ENCODE results near the gene DIS3L2. TPM values are rescaled to one million over a fixed set of nuclear protein-coding genes. Genes with fewer than 3 reads are reported as not detected.
A peak's percentile ranks its signal among the peaks of the same experiment; 100 is the strongest.

Gene DIS3L2
- total RNA-seq, 6 donors from 2014 or later, result 31.2 to 98.5 (median 50.3) TPM

DNA sequence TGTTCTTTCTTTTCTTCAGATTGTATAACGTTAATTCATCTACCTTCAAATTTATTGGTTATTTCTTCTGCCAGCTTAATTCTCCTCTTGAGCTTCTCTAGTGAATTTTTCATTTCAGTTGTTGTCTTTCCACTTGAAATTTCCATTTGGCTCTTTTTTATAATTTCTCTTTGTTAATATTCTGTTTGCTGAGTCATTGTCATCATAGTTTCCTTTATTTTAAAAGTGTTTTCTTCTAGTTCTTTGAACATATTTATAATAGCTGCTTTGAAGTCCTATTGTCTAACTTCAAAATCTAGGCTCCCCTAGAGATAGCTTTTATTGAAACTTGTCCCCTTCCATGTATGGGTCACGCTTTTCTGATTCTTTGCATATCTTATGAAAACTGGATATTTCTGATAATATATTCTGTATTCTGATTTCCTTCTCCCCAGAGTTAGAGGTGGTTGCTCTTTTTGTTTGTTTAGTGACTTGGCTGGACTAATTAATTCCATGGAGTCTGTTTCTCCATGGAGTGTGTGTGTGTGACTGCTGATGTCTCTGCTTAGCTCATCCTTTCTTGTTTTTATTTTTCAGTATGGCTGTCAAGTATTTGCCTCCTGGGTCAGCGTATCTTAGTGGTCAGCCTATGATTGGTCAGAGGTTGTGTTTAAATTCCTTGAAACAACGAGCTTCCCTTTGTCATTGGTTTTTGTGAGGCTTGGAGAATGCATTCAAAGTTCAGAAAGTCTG, 47.6 kb downstream of the DIS3L2 start:
- Histone ChIP-seq H3K9me3 (no peaks in the 10 kb centered on the region), H3K4me1 (peaks cover 0 to 4% (median 2%) of the 10 kb centered on the region in 4 donors), H3K27me3 (no peaks in the 10 kb centered on the region), H3K36me3 (no peaks in the 10 kb centered on the region), H3K4me3 (no peak overlapping the region), H3K27ac (no peak overlapping the region)
- no peak for ATAC-seq (ENCODE audit: low FRiP score in 2 of 2)
- 95 to 98% methylated on average over 4 of the region's 4 CpGs for WGBS, 2 donors
- DNase-seq, result no peak
- TF ChIP-seq POLR2A (IDR thresholded peaks at IDR 0.05), result no peak
- TF ChIP-seq, protein P1, sequence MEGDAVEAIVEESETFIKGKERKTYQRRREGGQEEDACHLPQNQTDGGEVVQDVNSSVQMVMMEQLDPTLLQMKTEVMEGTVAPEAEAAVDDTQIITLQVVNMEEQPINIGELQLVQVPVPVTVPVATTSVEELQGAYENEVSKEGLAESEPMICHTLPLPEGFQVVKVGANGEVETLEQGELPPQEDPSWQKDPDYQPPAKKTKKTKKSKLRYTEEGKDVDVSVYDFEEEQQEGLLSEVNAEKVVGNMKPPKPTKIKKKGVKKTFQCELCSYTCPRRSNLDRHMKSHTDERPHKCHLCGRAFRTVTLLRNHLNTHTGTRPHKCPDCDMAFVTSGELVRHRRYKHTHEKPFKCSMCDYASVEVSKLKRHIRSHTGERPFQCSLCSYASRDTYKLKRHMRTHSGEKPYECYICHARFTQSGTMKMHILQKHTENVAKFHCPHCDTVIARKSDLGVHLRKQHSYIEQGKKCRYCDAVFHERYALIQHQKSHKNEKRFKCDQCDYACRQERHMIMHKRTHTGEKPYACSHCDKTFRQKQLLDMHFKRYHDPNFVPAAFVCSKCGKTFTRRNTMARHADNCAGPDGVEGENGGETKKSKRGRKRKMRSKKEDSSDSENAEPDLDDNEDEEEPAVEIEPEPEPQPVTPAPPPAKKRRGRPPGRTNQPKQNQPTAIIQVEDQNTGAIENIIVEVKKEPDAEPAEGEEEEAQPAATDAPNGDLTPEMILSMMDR (IDR thresholded peaks at IDR 0.05), result no peak

DNA sequence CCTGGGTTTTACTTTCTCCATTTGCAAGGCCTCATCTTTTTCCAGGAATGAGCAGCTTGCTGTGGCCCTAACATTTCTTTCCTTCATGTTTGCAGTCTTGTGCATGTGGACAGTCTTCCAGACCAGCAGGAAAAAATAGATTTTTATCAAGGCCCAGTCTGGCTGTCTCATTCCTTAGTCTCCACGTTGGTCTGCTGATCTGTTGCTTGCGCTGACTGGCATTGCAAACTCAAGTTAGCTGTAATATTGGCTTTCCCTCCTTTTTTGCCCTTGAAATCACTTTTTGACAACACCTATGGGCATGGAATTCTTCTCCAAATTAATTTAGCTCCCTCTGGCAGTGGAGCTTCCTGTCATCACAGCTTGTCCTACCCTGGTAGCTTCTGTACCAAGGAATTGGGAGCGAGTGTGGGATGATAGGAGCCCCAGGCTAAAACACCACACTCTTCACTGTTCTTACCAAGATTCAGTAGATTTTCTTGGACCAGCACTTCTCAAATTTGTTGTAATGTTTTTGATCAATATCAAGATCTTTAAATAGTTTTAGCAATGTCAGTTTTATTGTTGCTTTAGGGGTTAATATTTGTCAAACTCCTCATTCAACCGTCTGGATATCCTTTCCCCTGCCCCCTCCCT, 48.2 kb downstream of the DIS3L2 start:
- peaks cover 0 to 3% (median 0%) of the 10 kb centered on the region in 4 donors for H3K36me3 ChIP-seq
- no peak overlapping the region for H3K4me3 ChIP-seq
- DNase-seq, result no peak
- TF ChIP-seq POLR2AphosphoS5 (IDR thresholded peaks at IDR 0.05) (no peak), POLR2A (IDR thresholded peaks at IDR 0.05) (no peak), EP300 (IDR thresholded peaks at IDR 0.05) (no peak)
- TF ChIP-seq, protein P1 (IDR thresholded peaks at IDR 0.05), result no peak
- WGBS, 2 donors, result 85 to 91% methylated on average over 4 of the region's 4 CpGs
- ATAC-seq (ENCODE audit: low FRiP score in 2 of 2), result no peak
- no peaks in the 10 kb centered on the region for H3K9me3 ChIP-seq
- no peak overlapping the region for H3K27ac ChIP-seq
- H3K4me1 ChIP-seq, result peaks cover 0 to 4% (median 2%) of the 10 kb centered on the region in 4 donors
- H3K27me3 ChIP-seq, result no peaks in the 10 kb centered on the region

DNA sequence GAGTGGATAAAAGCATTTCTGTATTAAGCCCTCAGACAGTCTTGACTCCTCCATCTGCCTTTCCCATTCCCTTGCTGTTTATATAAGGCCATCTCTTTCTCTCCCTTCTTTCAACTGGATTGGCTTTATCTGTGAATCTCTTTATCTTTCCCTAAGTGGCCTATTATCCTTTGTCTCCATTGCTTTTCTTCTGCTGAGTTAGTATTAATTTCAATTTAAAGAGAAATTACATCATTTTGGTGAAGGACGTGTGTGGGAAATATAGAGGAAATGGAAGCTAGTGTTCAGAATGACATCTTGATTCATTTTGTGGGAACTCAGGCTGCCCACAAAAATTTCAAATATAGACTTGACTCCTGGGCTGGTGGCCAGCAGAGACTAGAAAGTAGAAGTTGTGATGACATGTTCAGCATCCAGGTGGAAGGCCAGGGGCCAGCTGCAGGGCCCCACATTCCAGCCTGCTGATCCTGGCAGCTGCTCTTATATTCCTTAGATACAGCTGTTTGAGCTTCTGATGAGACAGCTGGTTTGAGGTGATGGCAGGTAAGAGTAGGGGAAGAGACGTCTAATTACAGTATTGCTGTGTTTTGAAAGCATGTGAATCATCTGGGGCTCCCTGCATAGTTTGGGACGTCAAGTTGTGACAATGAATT, 52.3 kb downstream of the DIS3L2 start:
- no peaks in the 10 kb centered on the region for H3K27me3 ChIP-seq
- ATAC-seq (ENCODE audit: low FRiP score in 2 of 2), result no peak
- peak in 1 of 2 donors; percentile 25 for DNase-seq
- H3K27ac ChIP-seq, result no peak overlapping the region
- TF ChIP-seq, protein P1 (IDR thresholded peaks at IDR 0.05), result no peak
- TF ChIP-seq POLR2AphosphoS5 (IDR thresholded peaks at IDR 0.05), result no peak
- no peak for TF ChIP-seq POLR2A (IDR thresholded peaks at IDR 0.05)
- TF ChIP-seq EP300 (IDR thresholded peaks at IDR 0.05), result no peak
- 50 to 74% methylated on average over 3 of the region's 3 CpGs for WGBS, 2 donors
- H3K4me3 ChIP-seq, result no peak overlapping the region
- no peaks in the 10 kb centered on the region for H3K9me3 ChIP-seq
- H3K4me1 ChIP-seq, result peaks cover 0 to 4% (median 2%) of the 10 kb centered on the region in 4 donors
- peaks cover 0 to 39% (median 5%) of the 10 kb centered on the region in 4 donors for H3K36me3 ChIP-seq

DNA sequence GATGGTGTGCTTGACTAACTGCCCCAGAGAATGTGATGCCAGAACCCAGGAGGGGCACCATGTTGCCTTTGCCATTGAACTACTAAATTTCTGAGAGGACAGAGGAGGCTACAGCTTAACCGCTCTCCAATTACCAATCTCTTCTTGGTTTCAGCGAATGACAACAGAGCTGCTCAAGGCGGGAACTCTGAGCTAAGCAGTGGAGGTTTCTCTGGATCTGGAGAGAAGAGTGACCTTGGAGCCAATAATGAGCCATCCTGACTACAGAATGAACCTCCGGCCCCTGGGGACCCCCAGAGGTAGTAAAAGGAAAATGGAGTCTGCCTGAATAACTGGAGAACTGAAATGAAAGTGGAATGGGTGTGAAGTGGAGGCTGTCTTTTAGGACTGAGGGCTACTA, 53.2 kb downstream of the DIS3L2 start:
- 96 to 99% methylated on average over 4 of the region's 4 CpGs for WGBS, 2 donors

More for the DNA sequence above, 53.2 kb downstream of the DIS3L2 start:
- DNase-seq, result no peak
- TF ChIP-seq, protein P1 (IDR thresholded peaks at IDR 0.05), result no peak
- TF ChIP-seq POLR2AphosphoS5 (IDR thresholded peaks at IDR 0.05), result no peak
- TF ChIP-seq EP300 (IDR thresholded peaks at IDR 0.05), result no peak
- TF ChIP-seq POLR2A (IDR thresholded peaks at IDR 0.05), result no peak
- no peaks in the 10 kb centered on the region for H3K27me3 ChIP-seq
- no peak overlapping the region for H3K4me3 ChIP-seq
- H3K9me3 ChIP-seq, result no peaks in the 10 kb centered on the region
- peaks cover 0 to 46% (median 7%) of the 10 kb centered on the region in 4 donors for H3K36me3 ChIP-seq
- H3K4me1 ChIP-seq, result peaks cover 0 to 4% (median 2%) of the 10 kb centered on the region in 4 donors
- H3K27ac ChIP-seq, result no peak overlapping the region
- no peak for ATAC-seq (ENCODE audit: low FRiP score in 2 of 2)
